Stimulated activated CD4-positive, alpha-beta T cell treated with anti-CD3 and anti-CD28 coated beads, Interleukin-1b, Interleukin-23, amount 100 ng/mL, for 48 hours (primary cell): ENCODE data around the gene TNFRSF11A.

Experiments used
- DNase-seq: peaks from one replicate; pipeline ENCODE4 v3.0.0-alpha.2; 2020

TNFRSF11A gene

DNA sequence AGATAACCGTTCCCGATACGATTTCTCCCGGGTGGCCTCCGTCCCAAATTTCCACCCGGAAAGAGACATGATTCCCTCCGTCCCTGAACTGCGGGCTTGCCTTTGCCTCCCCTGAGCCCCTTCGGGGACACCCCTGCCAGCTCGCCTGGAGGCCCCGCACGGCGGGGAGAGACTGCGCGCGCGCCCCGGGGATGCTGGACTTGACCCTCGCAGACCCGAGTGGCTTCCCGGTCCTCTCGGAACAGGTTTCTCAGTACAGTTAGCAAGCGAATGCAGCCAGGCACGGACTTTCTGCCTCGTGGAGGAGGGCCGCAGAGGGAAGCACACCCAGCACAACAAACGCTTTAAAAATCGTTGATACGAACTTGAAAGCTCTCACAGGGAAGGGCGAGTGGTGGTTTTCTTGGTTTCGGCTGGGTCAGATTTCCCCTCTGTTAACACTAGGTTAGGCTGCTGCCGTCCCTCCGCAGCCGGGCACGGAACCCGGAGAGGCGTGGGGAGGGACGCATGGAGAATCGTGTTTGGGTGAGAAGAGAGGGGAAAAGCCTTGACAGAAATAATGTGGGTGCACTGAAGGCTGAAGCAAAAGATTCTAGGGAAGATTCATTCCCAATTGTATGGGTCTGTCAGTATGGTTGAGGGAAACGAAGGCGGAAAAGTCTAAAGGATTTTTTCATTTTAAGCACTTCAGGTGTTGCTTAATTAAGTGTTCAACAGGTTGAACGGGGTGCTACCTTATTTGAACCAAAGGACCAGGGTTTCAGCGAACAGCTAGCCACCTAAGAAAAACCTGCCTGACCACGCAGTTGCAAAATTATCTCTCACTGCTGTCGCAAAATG is 916 bp downstream of the TNFRSF11A start:
- DNase-seq, result peak; percentile 20

DNA sequence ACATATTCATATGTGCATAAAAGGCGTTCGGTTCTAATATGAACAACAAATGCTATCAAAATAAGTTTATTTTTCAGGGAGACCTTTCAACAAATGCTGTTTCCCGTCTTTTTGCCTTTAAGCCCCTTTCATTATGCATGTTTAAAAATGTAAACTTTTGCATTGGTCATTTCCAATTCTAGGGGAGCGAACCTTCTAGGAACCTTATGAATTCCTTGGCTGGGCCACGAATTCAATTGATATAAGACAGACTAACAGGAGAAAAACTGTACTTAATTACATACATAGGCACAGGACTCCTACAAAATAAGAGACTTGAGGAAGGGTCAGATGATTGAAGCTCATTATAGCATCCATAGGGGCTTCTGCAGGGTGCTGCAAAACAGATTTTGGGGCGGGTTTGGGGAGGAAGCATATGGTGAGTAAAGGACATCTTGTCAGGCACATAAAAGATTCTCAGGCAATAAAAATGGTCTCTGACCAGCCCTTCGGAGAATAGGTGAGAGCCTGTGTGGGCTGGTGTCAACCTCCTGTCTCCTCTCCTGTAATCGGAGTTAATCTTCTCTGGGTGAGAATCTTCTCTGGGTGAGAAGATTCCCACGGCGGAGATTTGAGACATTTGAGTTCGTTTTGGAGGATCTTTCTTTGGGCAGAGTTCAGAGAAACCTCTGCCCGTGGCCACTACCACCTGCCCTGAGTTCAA is 1.7 kb downstream of the TNFRSF11A start:
- no peak for DNase-seq

DNA sequence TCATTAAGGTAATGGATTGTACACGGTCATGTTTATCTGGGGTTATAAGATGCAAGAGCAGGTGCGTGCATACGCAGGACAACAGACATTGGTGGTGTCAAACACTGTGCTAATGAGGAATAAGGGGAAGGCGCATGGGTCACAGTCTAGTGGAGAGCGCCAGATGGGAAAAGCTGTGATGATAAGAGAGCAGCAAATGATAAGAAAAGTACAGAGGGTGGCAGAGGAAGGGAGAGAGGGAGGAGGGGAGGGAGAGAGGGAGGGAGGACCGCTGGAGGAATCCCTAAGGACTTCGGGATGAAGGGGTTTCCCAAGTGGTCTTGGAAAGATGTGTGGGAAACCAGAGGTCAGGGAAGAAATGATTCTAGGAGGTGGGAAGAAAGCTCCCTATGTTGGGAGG is 2.9 kb downstream of the TNFRSF11A start:
- DNase-seq, result no peak

DNA sequence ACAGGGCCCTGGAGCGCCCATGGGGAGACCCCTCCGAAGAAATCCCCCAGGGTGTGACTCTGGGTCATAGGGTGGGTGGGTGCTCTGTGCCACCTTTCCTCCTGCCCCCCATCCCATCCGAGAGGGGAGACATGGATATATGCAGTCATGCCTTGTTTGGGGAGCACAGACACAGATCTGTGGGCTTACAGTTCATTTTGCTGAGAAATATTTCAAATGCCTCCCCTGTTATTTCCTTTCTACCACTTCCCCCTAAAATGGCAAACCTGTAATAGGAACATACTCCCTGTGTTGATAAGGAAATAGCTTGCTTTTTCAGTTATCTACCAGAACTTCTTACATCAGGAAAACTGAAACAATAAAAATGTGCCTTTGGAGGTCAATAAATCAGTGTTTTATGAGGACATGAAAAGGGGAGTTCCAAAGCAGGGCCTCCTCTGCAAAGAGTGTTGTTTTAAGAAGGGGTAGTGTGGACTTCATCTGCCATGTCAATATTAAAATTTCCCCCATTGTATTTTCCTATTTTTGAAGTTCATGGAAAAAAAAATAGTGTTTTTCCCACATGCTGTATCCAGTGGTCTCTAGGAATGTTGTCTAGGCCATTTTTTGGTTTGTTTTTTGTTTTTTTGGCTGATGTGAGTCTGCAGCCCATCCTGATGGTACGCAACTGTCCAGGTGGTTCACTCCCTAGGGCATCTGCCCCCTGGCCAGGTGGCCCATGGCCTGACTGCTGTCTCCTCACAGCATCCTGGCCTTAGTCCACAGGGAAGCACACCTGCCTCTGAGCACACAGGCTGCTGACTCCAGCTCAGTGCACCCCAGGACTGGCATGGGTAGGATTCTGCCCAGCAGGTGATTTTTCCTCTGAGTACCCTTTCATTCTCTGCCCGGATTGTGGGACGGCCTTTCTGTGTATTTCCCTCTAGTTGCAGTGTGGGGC is 3.7 kb downstream of the TNFRSF11A start:
- no peak for DNase-seq

DNA sequence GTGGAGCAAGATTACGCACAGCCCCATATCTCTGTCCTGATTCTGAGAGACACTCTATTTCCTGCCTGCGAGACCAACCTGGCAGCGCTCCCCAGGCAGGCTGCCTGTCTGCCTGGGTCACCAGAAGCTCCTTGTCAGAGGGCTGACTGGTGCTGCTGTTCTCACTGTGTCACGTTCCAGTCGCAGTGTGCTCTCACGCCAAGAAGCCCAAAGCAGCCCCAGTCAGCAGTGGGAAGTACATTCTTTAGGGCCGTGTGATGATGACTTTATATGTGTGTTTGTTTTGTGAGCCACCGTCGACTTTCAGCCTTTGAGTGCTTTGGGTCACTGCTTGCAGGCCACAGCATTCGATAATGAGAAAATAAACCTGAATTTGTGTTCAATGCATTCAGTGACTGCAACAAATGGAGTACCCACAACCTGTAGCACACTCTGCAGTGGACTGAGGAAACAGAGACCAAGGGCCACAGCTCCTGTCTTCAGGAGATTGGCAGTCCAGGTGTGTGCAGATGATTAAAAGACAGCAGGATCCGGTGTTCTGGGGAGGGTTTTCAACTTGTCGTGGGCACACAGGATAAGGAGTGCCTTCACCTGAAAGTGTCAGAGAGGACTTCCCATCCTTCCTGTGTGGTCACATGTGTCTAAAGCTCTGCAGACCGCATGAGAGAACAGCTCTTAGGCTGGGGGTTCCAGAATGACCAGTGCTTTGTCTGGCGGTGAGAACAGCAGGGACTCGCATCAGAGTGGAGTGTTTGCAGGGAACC is 4.8 kb downstream of the TNFRSF11A start:
- peak; percentile 59 for DNase-seq

DNA sequence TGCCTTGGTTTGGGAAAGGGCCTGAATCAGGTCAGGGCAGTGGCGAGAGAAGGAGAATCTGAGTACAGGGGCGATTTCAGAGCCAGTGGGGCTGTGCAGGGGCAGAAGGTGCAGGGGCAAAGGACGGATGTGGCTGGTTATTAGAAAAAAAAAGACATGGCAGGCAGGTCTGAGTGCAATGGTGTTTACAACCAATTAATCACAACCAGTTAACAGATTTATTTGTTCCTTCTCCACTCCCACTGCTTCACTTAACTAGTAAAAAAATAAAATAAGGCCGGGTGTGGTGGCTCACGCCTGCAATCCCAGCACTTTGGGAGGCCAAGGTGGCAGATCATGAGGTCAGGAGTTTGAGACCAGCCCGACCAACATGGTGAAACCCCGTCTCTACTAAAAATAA is 5.5 kb downstream of the TNFRSF11A start:
- DNase-seq, result no peak

DNA sequence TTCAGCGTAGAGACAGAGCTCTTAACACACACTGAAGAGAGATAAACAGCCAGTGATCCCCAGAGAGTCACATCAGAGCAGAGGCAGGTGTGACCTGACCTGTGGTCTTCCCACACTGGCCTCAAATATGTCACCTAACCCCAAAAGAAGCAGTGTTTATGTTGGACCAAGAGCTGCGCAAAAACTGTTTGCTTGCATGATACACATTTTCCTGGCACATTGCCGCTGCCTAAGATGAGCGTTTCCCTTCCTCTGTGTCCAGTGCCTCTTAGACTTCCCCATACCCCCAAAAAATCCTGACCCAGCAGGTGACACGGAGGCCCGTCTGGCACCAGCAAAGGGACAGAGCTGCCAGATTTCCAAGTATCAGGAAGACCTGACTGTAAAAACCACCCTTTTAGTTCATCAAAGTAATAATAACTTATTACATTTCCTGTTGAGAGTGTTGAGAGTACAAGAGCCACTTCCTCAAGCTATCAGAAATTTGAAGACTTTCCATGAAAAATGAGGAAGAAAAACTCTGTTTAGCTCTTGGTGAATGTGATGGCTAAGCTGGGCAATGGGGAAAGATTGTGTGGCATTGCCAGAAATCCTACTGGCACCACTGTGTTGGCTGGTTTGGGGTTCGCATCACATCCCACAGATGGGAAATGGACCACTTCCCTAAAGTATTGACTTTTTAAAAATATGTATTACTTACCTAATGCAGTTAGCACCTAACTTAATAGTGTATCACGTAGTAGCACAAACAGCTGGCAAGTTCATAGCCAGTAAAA is 6.7 kb downstream of the TNFRSF11A start:
- no peak for DNase-seq

DNA sequence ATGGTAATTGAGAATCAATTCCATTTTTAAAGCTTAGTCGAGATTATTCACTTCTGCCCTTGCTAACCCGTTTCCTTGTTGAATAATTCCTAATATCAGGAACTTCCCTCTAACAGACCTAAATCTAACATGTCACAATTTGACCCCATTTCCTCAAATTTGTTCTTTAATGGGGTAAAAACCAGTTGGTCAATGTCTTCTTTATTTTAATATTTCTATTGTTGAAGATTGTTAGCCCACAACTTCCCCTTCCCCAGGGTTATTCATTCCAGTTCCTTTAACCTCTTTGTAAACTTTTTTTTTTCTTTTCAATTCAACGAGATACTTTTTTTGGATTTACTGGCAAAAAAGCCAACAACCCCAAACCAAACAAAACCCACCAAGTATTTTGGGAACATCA is 7.3 kb downstream of the TNFRSF11A start:
- no peak for DNase-seq

DNA sequence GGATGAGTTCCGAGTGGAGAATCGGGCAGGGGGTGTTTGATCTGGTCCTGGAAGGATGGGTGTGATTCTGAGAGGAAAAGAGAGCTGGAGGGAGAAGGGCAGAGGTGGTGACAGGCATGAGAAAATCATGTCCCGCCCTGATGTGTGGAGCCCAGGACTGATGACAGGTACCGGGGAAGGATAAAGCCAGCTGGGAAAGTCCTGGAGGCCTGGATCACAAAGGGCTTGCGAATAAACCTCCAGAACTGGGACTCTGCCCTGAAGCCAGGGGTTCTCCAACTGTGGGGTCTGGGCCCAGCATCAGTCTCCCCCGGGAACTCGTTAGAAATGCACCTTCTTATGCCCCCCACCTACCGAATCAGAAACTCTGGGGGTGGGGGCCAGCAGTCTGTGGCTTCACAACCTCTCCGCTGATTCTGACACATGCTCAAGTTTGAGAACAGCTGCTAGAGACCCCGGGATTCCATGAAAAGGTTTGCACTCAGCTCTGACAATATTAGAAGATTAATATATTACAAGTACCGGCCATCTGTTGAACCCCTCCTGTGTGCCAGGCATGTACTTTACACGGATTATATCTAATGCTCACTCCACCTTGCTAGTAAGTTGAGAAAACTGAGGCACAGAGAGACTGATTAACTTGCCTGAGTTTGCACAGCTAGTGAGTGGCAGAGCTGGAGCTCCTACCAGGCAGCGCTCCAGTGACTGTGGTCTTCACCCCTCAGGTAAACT is 8.0 kb downstream of the TNFRSF11A start:
- no peak for DNase-seq

DNA sequence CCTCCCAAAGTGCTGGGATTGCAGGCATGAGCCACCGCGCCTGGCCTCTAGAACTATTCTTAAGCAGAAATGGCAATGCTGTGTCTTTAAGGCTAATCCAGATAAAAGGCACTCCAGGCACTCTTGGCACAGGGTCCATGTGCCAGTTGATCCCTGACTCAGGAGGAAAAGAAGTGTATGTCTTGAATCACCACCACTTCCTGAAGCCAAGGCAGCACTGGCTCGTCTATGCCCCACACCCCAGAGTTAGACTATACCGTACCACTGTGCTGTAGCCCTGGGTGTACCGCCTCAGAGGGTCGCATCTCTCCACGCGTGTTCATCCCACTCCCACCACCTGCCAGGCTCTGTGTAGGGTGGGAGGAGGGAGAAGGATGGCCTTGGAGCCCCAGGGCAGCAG is 9.0 kb downstream of the TNFRSF11A start:
- no peak for DNase-seq

DNA sequence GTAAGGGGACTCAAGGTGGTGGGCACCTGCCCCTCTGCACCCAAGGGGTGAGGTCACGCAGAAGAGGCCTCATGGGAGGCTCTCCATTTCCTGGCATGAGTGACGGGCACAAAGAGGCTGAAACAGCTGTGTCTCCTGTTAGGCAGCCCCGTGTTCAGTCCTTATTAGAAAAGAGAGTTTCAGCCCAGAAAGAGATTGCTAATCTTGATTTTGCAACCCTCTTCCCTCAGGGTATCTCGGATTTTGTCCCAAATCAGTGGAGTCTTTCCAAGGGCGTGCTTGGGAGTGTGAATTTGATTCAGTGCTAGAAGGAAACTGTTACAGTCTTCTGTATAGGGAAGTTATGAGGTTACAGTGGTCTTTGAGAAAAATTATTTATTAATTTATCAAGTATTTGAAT is 10.4 kb downstream of the TNFRSF11A start:
- no peak for DNase-seq

DNA sequence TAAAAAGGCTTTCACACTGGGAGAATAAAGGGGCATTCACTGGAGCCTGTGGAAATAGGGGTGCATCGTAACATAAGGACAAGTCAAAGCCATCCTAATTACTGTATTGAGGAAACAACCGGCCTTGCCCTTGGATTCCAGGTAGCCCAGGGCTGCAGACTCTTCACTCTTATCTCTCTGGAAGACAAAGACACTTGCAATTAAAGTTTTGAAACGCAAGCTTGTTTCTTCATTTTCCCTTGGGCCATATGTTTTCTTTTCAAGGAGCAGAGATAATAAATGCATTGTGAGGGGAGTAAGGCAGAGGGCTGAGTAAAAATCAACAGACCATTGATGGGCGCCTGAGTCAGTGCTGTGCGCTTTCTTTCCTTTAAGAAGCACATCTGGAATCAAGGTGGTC is 11.5 kb downstream of the TNFRSF11A start:
- no peak for DNase-seq

DNA sequence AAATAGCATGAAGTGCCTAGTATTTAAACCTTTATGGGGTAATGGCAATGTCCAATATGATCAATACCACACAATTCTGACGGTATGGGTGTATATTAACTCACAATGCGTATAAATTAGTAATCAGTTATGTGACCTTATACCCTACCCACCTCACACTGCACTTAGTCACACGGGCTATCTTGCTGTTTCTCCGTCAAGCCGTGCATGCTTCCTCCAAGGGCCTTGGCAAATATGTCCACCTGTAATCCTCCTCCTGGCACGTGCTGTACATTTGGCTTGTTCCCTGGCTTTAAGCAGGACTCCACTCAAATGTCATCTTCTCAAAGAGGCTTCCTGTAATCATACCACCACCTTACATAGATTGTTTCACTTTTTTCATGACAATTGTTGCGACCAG is 12.2 kb downstream of the TNFRSF11A start:
- DNase-seq, result no peak

DNA sequence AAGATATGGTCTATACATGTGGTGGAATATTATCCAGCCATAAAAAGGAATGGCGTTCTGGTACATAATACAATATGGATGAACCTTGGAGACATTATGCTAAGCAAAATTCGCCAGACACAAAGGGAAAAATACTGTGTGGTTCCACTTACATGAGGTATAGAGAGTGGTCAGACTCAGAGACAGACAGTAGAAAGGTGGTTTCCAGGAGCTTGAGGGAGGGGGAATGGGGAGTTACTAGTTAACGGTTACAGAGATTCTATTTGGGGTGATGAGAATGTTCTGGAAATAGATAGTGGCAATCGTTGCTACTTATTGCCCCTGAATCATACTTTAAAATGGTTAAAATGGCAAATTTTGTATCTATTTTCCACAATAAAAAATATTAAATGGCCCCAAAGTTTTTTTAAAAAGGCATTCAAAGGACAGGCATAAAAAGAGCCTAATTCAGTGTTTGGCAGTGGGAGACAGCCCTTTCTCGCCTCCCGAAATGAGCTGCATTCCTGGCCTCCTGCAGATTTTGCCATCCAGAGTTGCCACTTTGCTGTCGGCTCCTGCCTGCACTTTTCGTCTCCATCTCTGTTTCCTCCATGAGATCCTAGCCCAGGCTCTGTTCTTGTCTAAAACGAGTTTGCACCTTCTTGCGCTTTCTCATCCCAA is 13.5 kb downstream of the TNFRSF11A start:
- DNase-seq, result no peak

DNA sequence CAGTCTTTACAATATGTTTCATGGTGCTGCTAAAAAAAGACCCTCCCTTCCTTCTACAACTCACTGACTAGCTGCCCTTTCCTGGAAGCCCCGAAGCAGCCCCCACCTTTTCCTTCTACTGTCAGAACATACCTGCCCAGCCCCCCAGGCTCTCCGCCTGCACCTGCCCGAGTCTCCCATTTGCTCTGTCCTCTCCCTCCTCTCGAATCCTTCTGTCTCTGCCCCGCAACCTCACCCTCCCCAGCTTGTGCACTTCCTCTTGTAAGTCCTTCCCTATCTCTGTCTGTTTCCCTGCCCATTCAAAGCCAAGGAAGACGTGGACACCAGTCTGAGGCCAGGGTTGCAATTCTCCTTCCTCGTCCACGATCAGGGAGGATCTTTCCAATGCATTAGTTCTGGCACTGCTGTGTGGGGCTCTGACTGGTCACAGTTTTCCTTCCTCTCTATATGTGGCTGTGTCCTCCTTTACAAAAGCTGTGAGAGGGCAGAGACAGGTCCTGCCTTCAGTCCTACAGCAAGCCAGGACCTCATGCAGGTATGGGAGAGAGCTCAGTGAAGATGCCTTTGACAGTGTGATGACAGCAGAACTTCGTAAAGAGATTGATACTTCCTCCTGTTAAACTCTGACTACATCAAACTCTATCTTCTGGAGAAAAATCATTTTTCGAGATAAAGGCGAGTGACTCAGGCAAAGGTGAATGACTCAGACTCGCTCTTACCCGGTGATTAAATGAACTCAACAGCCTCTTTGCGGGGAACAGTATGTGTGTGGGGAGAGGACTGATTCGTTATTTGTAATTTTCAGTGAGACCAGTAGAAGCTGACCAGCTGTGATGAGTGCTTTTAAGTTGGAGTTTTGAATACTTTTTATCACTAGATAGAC is 14.2 kb downstream of the TNFRSF11A start:
- DNase-seq, result peak; percentile 39

DNA sequence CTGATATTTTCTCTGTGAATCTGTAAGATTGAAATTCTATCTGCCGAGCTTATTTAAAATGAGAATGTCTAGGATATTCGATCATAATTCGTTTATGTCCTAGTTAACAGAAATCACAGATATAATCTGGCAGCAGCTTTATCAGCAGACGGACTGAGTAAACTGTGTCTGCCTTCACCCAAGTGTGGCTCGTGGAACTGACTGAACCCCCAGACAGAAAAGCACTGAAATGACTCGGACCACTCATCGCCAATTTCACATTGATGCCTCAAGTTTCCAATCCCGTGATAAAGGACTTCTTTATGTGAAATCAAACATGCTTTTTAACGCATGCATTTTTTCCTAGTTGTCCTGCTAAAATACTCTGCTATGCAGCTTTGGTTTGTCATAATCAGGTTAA is 15.9 kb downstream of the TNFRSF11A start:
- no peak for DNase-seq

DNA sequence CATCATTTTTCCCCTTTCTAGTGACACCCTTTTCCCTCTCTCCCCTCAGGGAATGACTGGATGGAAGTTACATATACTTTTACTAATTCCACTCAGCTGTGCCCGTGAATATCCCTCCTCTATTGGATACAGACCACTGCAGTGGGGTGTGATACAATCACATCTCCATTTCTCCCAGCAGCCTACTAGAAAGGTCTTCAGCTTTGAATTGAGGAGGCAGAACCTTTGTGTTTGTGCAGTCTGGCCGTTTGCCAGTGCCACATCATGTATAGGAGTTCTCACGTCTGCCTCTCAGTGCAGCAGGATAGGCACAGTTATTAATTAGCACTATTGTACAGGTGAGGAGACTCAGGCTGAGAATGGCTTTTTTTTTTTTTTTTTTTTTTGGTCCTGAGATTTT is 16.4 kb downstream of the TNFRSF11A start:
- DNase-seq, result no peak

DNA sequence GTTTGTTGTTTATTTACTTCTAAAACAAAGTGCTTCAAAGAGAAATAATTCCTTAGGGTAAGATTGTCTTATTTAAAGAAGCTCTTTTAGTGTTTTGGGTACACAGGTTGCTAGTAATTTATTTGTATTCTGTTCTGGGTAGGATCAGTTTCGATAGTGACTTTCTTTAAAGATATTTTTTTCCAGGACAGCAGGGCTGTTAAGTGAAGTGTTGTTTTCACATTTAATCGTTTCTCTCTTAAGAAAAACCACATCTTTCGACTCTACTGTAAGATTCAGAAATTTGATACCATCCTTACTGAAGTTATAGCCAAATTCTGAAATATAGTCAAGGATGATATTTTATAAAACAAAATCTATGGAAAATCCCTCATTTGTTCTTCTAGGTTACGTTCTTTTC is 17.8 kb downstream of the TNFRSF11A start:
- no peak for DNase-seq

DNA sequence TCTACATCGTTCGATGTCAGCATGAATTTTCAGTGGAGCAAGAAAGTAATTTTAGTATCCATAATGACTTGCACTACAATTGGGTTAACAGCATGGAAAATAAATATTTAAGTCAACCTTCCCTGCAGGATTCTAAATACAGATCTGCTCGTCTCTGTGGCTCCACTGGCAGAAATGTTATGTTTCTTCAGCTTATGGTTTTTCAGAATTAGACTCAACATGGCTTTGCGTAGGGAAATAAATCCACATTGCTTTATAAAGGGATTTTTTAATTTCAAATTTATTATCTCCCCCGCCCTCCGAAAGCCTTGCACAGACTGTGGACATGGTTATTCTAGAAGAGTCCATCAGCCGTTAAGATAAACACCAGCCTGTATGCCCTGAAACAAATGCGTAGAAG is 18.2 kb downstream of the TNFRSF11A start:
- DNase-seq, result no peak
